Mammary epithelial cell (primary cell): ENCODE results near the gene EXOSC3.

Source experiments
- EZH2 ChIP-seq: IDR thresholded peaks from 2 replicates; pipeline ENCODE4 v1.6.1; 2012; ENCODE audit warnings: low read length, inconsistent platforms, borderline replicate concordance
- TF ChIP-seq, protein P1 (sequence below), 2 donors: IDR thresholded peaks in 1 of 2; conservative IDR thresholded peaks in 1 of 2; 2 replicates each; pipeline ENCODE4 v1.5.1; 2011 to 2012; ENCODE audit warnings: inconsistent platforms in 2 of 2, low read length in 2 of 2, mild to moderate bottlenecking in 2 of 2, control low read depth in 1 of 2, low read depth in 1 of 2; ENCODE audit not compliant: insufficient read depth in 1 of 2; ENCODE audit errors: extremely low read depth in 1 of 2

DNA sequence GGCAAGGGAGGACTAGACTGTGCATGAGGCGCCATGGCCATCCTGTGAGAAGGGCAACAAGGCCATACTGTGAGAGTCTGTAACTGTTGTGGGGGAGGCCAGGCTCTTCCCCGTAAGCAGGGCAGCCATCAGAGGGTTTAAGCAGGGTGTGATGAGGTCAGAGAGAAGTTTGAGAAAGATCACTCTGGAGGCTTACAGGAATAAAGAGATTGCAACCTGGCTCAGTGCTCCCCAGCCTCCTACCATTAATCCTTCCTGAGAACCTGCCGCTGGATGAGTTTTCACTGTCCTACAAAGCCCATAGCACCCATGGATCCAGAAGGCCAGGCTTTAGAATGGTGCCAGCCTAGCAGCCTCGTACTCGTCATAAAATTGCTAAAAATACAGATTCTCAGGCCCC lies 45.6 kb downstream of the EXOSC3 start:
- TF ChIP-seq, protein P1, sequence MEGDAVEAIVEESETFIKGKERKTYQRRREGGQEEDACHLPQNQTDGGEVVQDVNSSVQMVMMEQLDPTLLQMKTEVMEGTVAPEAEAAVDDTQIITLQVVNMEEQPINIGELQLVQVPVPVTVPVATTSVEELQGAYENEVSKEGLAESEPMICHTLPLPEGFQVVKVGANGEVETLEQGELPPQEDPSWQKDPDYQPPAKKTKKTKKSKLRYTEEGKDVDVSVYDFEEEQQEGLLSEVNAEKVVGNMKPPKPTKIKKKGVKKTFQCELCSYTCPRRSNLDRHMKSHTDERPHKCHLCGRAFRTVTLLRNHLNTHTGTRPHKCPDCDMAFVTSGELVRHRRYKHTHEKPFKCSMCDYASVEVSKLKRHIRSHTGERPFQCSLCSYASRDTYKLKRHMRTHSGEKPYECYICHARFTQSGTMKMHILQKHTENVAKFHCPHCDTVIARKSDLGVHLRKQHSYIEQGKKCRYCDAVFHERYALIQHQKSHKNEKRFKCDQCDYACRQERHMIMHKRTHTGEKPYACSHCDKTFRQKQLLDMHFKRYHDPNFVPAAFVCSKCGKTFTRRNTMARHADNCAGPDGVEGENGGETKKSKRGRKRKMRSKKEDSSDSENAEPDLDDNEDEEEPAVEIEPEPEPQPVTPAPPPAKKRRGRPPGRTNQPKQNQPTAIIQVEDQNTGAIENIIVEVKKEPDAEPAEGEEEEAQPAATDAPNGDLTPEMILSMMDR (conservative IDR thresholded peaks at IDR 0.05 in 1 of 2, IDR thresholded peaks at IDR 0.05 in 1 of 2; ENCODE audit: extremely low read depth in 1 of 2, insufficient read depth in 1 of 2, low read depth in 1 of 2, low read length in 2 of 2): no peak
- TF ChIP-seq EZH2: no peak
